Measurements from ENCODE around the gene SLC24A3. TPM values are rescaled to one million over a fixed set of nuclear protein-coding genes. Genes with fewer than 3 reads are reported as not detected.

Gene SLC24A3
- total and polyA plus RNA-seq, 12 donors: 0.21 to 2.6 (median 0.84) TPM

GRCh38 chr20:19257865-19258264 is 45.4 kb downstream of the SLC24A3 start:
- ATAC-seq (no peak), DNase-seq (no peak)
- H3K9me3 ChIP-seq: no peaks in the 10 kb centered on the region
- no peak overlapping the region for H3K4me3 ChIP-seq
- WGBS, 2 donors: 72 to 81% methylated on average over 6 of the region's 6 CpGs
- peaks cover 0 to 37% (median 0%) of the 10 kb centered on the region in 9 donors for H3K4me1 ChIP-seq
- intact Hi-C loops (cut with DNase I): loop anchor here in 1 of 10 donors (10.0 kb wide), 1 partner anchor 57 kb away; no protein-coding TSS in a partner anchor
- H3K27me3 ChIP-seq: peaks cover 0 to 4% (median 0%) of the 10 kb centered on the region in 7 donors
- no peak for TF ChIP-seq CTCF (IDR thresholded peaks at IDR 0.05)
- H3K27ac ChIP-seq: no peak overlapping the region
- H3K36me3 ChIP-seq: no peaks in the 10 kb centered on the region

- intact Hi-C loops (cut with DNase I): loop anchor here in 1 of 10 donors (10.0 kb wide), 1 partner anchor 56 kb away; no protein-coding TSS in a partner anchor
- ATAC-seq (no peak), DNase-seq (no peak)
- WGBS, 2 donors: 83% methylated on average over 7 of the region's 7 CpGs
- Histone ChIP-seq H3K4me1 (peaks cover 0 to 24% (median 1%) of the 10 kb centered on the region in 9 donors), H3K27ac (no peak overlapping the region), H3K36me3 (no peaks in the 10 kb centered on the region), H3K9me3 (no peaks in the 10 kb centered on the region), H3K4me3 (no peak overlapping the region), H3K27me3 (no peaks in the 10 kb centered on the region)
- TF ChIP-seq CTCF (IDR thresholded peaks at IDR 0.05): no peak
Measured at GRCh38 chr20:19259141-19259591, 46.7 kb downstream of the SLC24A3 start.

GRCh38 chr20:19260412-19261090 is 48.1 kb downstream of the SLC24A3 start:
- intact Hi-C loops (cut with DNase I): no loop called here
- WGBS, 2 donors: 64 to 73% methylated on average over 9 of the region's 9 CpGs
- TF ChIP-seq CTCF (IDR thresholded peaks at IDR 0.05): no peak
- ATAC-seq (no peak), DNase-seq (no peak)
- H3K27ac ChIP-seq: no peak overlapping the region
- no peak overlapping the region for H3K4me3 ChIP-seq
- H3K9me3 ChIP-seq: no peaks in the 10 kb centered on the region
- no peaks in the 10 kb centered on the region for H3K27me3 ChIP-seq
- no peaks in the 10 kb centered on the region for H3K36me3 ChIP-seq
- peaks cover 0 to 11% (median 0%) of the 10 kb centered on the region in 9 donors for H3K4me1 ChIP-seq

- no peak for TF ChIP-seq CTCF (IDR thresholded peaks at IDR 0.05)
- Histone ChIP-seq H3K4me3 (no peak overlapping the region), H3K36me3 (no peaks in the 10 kb centered on the region), H3K27me3 (no peaks in the 10 kb centered on the region), H3K4me1 (peaks cover 0 to 8% (median 0%) of the 10 kb centered on the region in 9 donors), H3K27ac (no peak overlapping the region), H3K9me3 (no peaks in the 10 kb centered on the region)
- WGBS, 2 donors: 93 to 97% methylated on average over 7 of the region's 7 CpGs
- intact Hi-C loops (cut with DNase I): no loop called here
- ATAC-seq (no peak), DNase-seq (no peak)
Measured at GRCh38 chr20:19264191-19264590, 51.7 kb downstream of the SLC24A3 start.
